Neural progenitor cell (in vitro differentiated cells): ENCODE measurements around the gene AP2A2. TPM values are rescaled to one million over a fixed set of nuclear protein-coding genes. Genes with fewer than 3 reads are reported as not detected.
A peak's percentile ranks its signal among the peaks of the same experiment; 100 is the strongest.

Source experiments
- DNase-seq: peaks from one replicate; pipeline ENCODE4 v3.0.0-alpha.2; 2016; ENCODE audit warnings: low spot score
- H2AFZ ChIP-seq: fragments of 200-600 bp; sonication (generic); replicated peaks from 2 replicates; pipeline ENCODE4 v1.6.1; 2016; ENCODE audit warnings: antibody characterized with exemption
- H3F3A ChIP-seq: fragments of 200-600 bp; sonication (generic); 2 replicates; pipeline ENCODE4 v1.6.1; 2016; ENCODE audit warnings: antibody characterized with exemption, low read depth
- H3K27ac ChIP-seq: fragments of 200-600 bp; sonication (generic); 2 replicates; pipeline ENCODE4 v1.5.1; 2016; ENCODE audit warnings: mild to moderate bottlenecking
- H3K27me3 ChIP-seq: fragments of 200-600 bp; sonication (generic); 2 replicates; pipeline ENCODE4 v1.6.1; 2016; ENCODE audit warnings: mild to moderate bottlenecking, moderate library complexity
- H3K36me3 ChIP-seq: fragments of 200-600 bp; sonication (generic); 2 replicates; pipeline ENCODE4 v1.5.1; 2016
- H3K4me1 ChIP-seq: fragments of 200-600 bp; sonication (generic); 2 replicates; pipeline ENCODE4 v1.6.1; 2016; ENCODE audit warnings: mixed run types
- H3K4me2 ChIP-seq: fragments of 200-600 bp; sonication (generic); 2 replicates; pipeline ENCODE4 v1.6.1; 2016
- H3K4me3 ChIP-seq: fragments of 200-600 bp; sonication (generic); 2 replicates; pipeline ENCODE4 v1.5.1; 2016
- H3K79me2 ChIP-seq: fragments of 200-600 bp; sonication (generic); 2 replicates; pipeline ENCODE4 v1.6.1; 2016; ENCODE audit warnings: low read depth
- H3K9ac ChIP-seq: fragments of 200-600 bp; sonication (generic); 2 replicates; pipeline ENCODE4 v1.6.1; 2016
- H3K9me3 ChIP-seq: fragments of 200-600 bp; sonication (generic); 2 replicates; pipeline ENCODE4 v1.5.1; 2016; ENCODE audit warnings: low read depth
- H4K20me1 ChIP-seq: fragments of 200-600 bp; sonication (generic); 2 replicates; pipeline ENCODE4 v1.6.1; 2016; ENCODE audit warnings: low read depth
- H3K27ac Mint-ChIP-seq: 3 replicates; pipeline ENCODE4 v1.8.0; 2021; ENCODE audit warnings: mixed read lengths
- H3K27me3 Mint-ChIP-seq: 2 replicates; pipeline ENCODE4 v1.8.0; 2022; ENCODE audit warnings: low read depth, mild to moderate bottlenecking, inconsistent platforms, moderate library complexity, mixed read lengths; ENCODE audit not compliant: insufficient read depth
- H3K36me3 Mint-ChIP-seq: 3 replicates; pipeline ENCODE4 v1.8.0; 2021; ENCODE audit warnings: mixed read lengths
- H3K4me1 Mint-ChIP-seq: 3 replicates; pipeline ENCODE4 v1.8.0; 2021; ENCODE audit warnings: mixed read lengths
- H3K4me3 Mint-ChIP-seq: 3 replicates; pipeline ENCODE4 v1.8.0; 2021; ENCODE audit warnings: mild to moderate bottlenecking, moderate library complexity, mixed read lengths
- H3K9me3 Mint-ChIP-seq: 3 replicates; pipeline ENCODE4 v1.8.0; 2020; ENCODE audit warnings: mixed read lengths
- CTCF ChIP-seq: fragments of 200-600 bp; sonication (generic); IDR thresholded peaks from 2 replicates; pipeline ENCODE4 v1.5.1; 2017; ENCODE audit warnings: antibody characterized with exemption, mild to moderate bottlenecking
- EZH2 ChIP-seq: fragments of 200-600 bp; sonication (generic); IDR thresholded peaks from 2 replicates; pipeline ENCODE4 v1.6.1; 2017; ENCODE audit warnings: antibody characterized with exemption, mild to moderate bottlenecking, moderate library complexity
- EZH2phosphoT487 ChIP-seq: fragments of 200-600 bp; sonication (generic); IDR thresholded peaks from 2 replicates; pipeline ENCODE4 v1.6.1; 2017; ENCODE audit warnings: antibody characterized with exemption
- total RNA-seq: library from RNA; depleted of rRNA; stranded (reverse); fragments of >200 nt; gene quantifications from 2 replicates; pipeline ENCODE4 v1.2.3, GENCODE V29; 2015; ENCODE audit warnings: low replicate concordance

AP2A2 gene
- total RNA-seq, 1 donor from 2014 or later: 67.5 TPM

DNA sequence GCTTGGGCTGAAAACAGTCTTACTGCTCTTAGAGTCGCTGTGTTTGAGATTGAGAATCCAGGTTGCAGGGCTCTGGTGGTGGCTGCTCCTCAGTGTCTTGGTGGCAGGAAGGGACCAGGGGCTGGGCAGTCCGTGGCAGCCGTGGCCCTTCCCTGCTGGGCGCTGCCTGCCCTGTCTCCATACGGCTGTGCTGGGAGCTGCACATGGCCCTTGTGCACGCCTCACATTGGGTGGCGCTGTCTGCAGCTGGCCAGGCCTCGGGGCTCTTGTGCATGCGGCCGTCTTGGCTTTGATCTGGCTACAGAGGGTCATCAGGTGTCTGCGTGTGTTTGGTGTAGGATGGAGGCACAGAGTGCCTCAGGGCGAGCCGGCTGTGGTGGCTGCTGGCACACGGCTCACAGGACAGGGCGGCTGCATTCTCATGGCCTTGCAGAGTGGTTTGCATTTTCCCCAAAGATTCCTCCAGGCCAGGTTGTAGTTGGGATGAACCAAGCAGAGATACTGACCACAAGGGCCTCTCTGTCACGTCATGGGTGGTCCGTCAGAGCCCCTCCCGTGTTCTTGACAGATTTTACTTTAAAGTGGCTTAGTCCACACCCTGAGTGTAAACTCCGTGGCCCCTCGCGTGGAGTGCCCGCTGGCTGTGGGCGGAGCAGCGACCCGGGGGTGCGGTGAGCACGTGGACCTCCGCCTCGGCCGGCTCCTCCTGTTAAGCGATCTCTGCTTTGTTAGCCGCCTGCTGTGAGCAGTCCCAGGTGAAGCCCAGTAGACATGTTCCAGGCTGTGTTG lies 76.1 kb downstream of the AP2A2 start:
- Histone ChIP-seq H3K27me3 (no peaks in the 10 kb centered on the region), H3K27ac (no peak overlapping the region), H4K20me1 (peaks cover 16% of the 10 kb centered on the region), H3K9me3 (no peaks in the 10 kb centered on the region), H3K36me3 (no peaks in the 10 kb centered on the region), H3K4me2 (no peak overlapping the region), H3K4me3 (no peak overlapping the region), H3K79me2 (no peaks in the 10 kb centered on the region), H3F3A (no peaks in the 10 kb centered on the region), H3K4me1 (no peaks in the 10 kb centered on the region), H2AFZ (no peak overlapping the region), H3K9ac (no peak overlapping the region)
- Mint-ChIP-seq H3K27ac (peak overlapping the region; percentile 43), H3K9me3 (no peaks in the 10 kb centered on the region), H3K4me1 (peaks cover 9% of the 10 kb centered on the region), H3K36me3 (peaks cover 25% of the 10 kb centered on the region), H3K27me3 (peaks cover 8% of the 10 kb centered on the region), H3K4me3 (no peak overlapping the region)
- TF ChIP-seq EZH2 (no peak), EZH2phosphoT487 (no peak), CTCF (no peak)
- DNase-seq: no peak

DNA sequence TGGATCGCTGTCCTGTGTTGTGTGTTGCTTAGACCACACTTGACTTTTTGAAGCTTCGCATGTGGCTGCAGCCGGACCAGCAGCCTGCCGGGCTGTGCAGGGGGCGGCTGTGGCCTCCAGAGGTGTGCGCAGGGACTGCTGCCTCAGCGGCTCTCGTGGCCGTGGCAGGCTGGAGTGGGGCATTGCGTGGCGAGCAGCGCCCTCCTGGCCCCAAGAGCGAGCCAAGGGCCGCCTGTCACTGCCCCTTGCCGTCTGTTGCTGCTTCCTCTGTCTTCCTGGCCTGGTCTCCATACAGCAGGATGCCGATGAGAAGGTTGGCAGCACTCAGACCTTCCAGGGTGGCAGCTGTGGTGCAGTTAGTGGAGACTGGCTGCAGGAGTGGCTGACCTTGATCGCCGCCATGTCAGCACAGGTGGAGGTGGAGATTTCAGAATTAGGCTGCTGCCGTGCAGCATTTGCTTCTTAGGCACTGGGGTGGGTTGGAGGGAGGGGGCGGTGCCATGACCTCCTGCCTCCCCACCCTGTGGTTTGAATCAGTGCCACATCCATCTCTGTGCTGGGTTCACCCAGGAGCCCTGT lies 76.8 kb downstream of the AP2A2 start:
- Mint-ChIP-seq H3K36me3 (peaks cover 25% of the 10 kb centered on the region), H3K9me3 (no peaks in the 10 kb centered on the region), H3K27me3 (peaks cover 8% of the 10 kb centered on the region), H3K4me3 (no peak overlapping the region), H3K4me1 (peaks cover 11% of the 10 kb centered on the region), H3K27ac (no peak overlapping the region)
- Histone ChIP-seq H3K27ac (no peak overlapping the region), H3K4me2 (no peak overlapping the region), H3F3A (no peaks in the 10 kb centered on the region), H3K4me1 (no peaks in the 10 kb centered on the region), H3K9ac (no peak overlapping the region), H2AFZ (no peak overlapping the region), H4K20me1 (peaks cover 16% of the 10 kb centered on the region), H3K79me2 (no peaks in the 10 kb centered on the region), H3K4me3 (no peak overlapping the region), H3K36me3 (no peaks in the 10 kb centered on the region), H3K27me3 (no peaks in the 10 kb centered on the region), H3K9me3 (no peaks in the 10 kb centered on the region)
- TF ChIP-seq EZH2 (no peak), EZH2phosphoT487 (no peak), CTCF (no peak)
- no peak for DNase-seq

DNA sequence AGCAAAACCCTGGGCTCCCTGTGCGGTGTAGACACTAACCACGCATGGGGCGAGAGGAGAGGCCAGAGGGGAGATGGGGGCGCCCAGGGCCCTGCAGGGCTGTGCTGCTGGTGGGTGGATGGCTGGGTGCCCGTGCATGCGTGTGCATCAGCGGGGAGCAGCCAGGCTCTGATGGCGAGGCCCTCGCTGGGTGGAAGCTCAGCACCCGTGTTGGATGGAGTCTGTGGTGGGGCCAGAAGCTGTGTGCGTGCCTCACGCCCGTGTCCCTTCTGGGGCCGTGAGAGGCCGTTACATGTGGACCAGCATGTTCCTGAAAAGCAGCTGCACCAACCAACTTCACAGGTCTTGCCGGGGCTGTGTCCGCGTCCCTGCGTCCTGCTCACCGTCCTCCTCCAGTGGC lies 77.5 kb downstream of the AP2A2 start:
- Mint-ChIP-seq H3K4me1 (peaks cover 11% of the 10 kb centered on the region), H3K9me3 (no peaks in the 10 kb centered on the region), H3K36me3 (peaks cover 25% of the 10 kb centered on the region), H3K27me3 (peaks cover 8% of the 10 kb centered on the region), H3K27ac (no peak overlapping the region), H3K4me3 (no peak overlapping the region)
- TF ChIP-seq EZH2 (no peak), CTCF (no peak), EZH2phosphoT487 (no peak)
- no peak for DNase-seq
- no peak overlapping the region for H3K27ac ChIP-seq
- peaks cover 16% of the 10 kb centered on the region for H4K20me1 ChIP-seq
- H3K9ac ChIP-seq: no peak overlapping the region
- no peaks in the 10 kb centered on the region for H3K9me3 ChIP-seq
- H3K79me2 ChIP-seq: no peaks in the 10 kb centered on the region
- no peaks in the 10 kb centered on the region for H3F3A ChIP-seq
- H2AFZ ChIP-seq: no peak overlapping the region
- H3K4me1 ChIP-seq: no peaks in the 10 kb centered on the region
- no peak overlapping the region for H3K4me3 ChIP-seq
- H3K36me3 ChIP-seq: no peaks in the 10 kb centered on the region
- no peaks in the 10 kb centered on the region for H3K27me3 ChIP-seq
- no peak overlapping the region for H3K4me2 ChIP-seq
